Mesenchymal stem cell (in vitro differentiated cells and primary cell): ENCODE measurements around the gene DACH2.

Experiments
- DNase-seq: peaks from one replicate; pipeline ENCODE4 v3.0.0-alpha.2; 2013
- H2AFZ ChIP-seq: one replicate; pipeline ENCODE4 v1.6.1; 2013; ENCODE audit warnings: low read depth, mild to moderate bottlenecking, control low read depth, inconsistent platforms, low read length, moderate library complexity
- H2AK5ac ChIP-seq: 2 replicates; pipeline ENCODE4 v1.6.1; 2013; ENCODE audit warnings: low read length, moderate library complexity, mild to moderate bottlenecking, inconsistent platforms; ENCODE audit not compliant: severe bottlenecking
- H2BK120ac ChIP-seq: one replicate; pipeline ENCODE4 v1.6.1; 2013; ENCODE audit warnings: low read depth, mild to moderate bottlenecking, inconsistent platforms, low read length, moderate library complexity
- H2BK12ac ChIP-seq, 2 experiments: one replicate each; pipeline ENCODE4 v1.6.1; 2013; ENCODE audit warnings: inconsistent platforms in 2 of 2, low read length in 2 of 2, mild to moderate bottlenecking in 2 of 2, moderate library complexity in 2 of 2, control low read depth in 1 of 2
- H2BK15ac ChIP-seq: one replicate; pipeline ENCODE4 v1.6.1; 2013; ENCODE audit warnings: mild to moderate bottlenecking, low read depth, inconsistent platforms; ENCODE audit not compliant: poor library complexity, severe bottlenecking
- H2BK5ac ChIP-seq: 2 replicates; pipeline ENCODE4 v1.6.1; 2013; ENCODE audit warnings: low read depth, mild to moderate bottlenecking, low read length, control low read depth, inconsistent platforms; ENCODE audit not compliant: poor library complexity, severe bottlenecking
- H3K14ac ChIP-seq, 2 experiments: one replicate each; pipeline ENCODE4 v1.6.1; 2013; ENCODE audit warnings: inconsistent platforms in 2 of 2, low read length in 2 of 2, control low read depth in 1 of 2, mild to moderate bottlenecking in 1 of 2, moderate library complexity in 1 of 2
- H3K18ac ChIP-seq, 2 experiments: one replicate each; pipeline ENCODE4 v1.6.1; 2013; ENCODE audit warnings: inconsistent platforms in 2 of 2, low read length in 2 of 2, control low read depth in 1 of 2, low read depth in 1 of 2, mild to moderate bottlenecking in 1 of 2
- H3K23ac ChIP-seq, 2 experiments: one replicate each; pipeline ENCODE4 v1.6.1; 2013; ENCODE audit warnings: inconsistent platforms in 2 of 2, low read length in 2 of 2, mild to moderate bottlenecking in 2 of 2, moderate library complexity in 2 of 2, control low read depth in 1 of 2
- H3K27ac ChIP-seq: 2 replicates; pipeline ENCODE4 v1.5.1; 2013; ENCODE audit warnings: mild to moderate bottlenecking, moderate library complexity, low read length, control low read depth, inconsistent platforms; ENCODE audit not compliant: poor library complexity, severe bottlenecking
- H3K27me3 ChIP-seq, 2 experiments: 2 replicates each; pipeline versions ENCODE4 v1.6.1 to v1.7.0; 2013; ENCODE audit warnings: low read length in 2 of 2, mild to moderate bottlenecking in 2 of 2, moderate library complexity in 2 of 2, control low read depth in 1 of 2, inconsistent platforms in 1 of 2; ENCODE audit not compliant: control insufficient read depth in 1 of 2, insufficient read depth in 1 of 2
- H3K36me3 ChIP-seq, 2 experiments: 2 replicates each; pipeline versions ENCODE4 v1.6.1 to v1.7.0; 2013; ENCODE audit warnings: low read length in 2 of 2, control low read depth in 1 of 2, inconsistent platforms in 1 of 2, low read depth in 1 of 2, mild to moderate bottlenecking in 1 of 2; ENCODE audit not compliant: insufficient read depth in 2 of 2, control insufficient read depth in 1 of 2
- H3K4ac ChIP-seq, 2 experiments: one replicate each; pipeline ENCODE4 v1.6.1; 2013; ENCODE audit warnings: inconsistent platforms in 2 of 2, low read length in 2 of 2, mild to moderate bottlenecking in 2 of 2, moderate library complexity in 2 of 2, control low read depth in 1 of 2, low read depth in 1 of 2
- H3K4me1 ChIP-seq: 2 replicates; pipeline ENCODE4 v1.6.1; 2013; ENCODE audit warnings: low read depth, low read length, control low read depth; ENCODE audit not compliant: control insufficient read depth, insufficient read depth
- H3K4me2 ChIP-seq: 2 replicates; pipeline ENCODE4 v1.6.1; 2013; ENCODE audit warnings: low read length, mild to moderate bottlenecking, inconsistent platforms; ENCODE audit not compliant: poor library complexity, severe bottlenecking
- H3K4me3 ChIP-seq, 2 experiments: 2 replicates each; pipeline versions ENCODE4 v1.5.1 to v1.7.0; 2013; ENCODE audit warnings: low read length in 2 of 2, mild to moderate bottlenecking in 2 of 2, control low read depth in 1 of 2, low read depth in 1 of 2; ENCODE audit not compliant: insufficient read depth in 1 of 2
- H3K79me1 ChIP-seq: replicated peaks from 2 replicates; pipeline ENCODE4 v1.6.1; 2013; ENCODE audit warnings: mild to moderate bottlenecking, control low read depth, low read length, inconsistent platforms; ENCODE audit not compliant: poor library complexity, severe bottlenecking
- H3K9ac ChIP-seq: 2 replicates; pipeline ENCODE4 v1.7.0; 2013; ENCODE audit warnings: mild to moderate bottlenecking, low read length, moderate library complexity
- H3K9me3 ChIP-seq: 2 replicates; pipeline ENCODE4 v1.7.0; 2013; ENCODE audit warnings: mild to moderate bottlenecking, low read length; ENCODE audit not compliant: control insufficient read depth
- H4K8ac ChIP-seq: one replicate; pipeline ENCODE4 v1.6.1; 2013; ENCODE audit warnings: inconsistent platforms, mild to moderate bottlenecking, low read length, moderate library complexity
- H4K91ac ChIP-seq: one replicate; pipeline ENCODE4 v1.6.1; 2013; ENCODE audit warnings: mild to moderate bottlenecking, low read length, inconsistent platforms
- WGBS: methylation state at CpG from one replicate; pipeline ENCODE4 v1.1.7; 2013; ENCODE audit warnings: mixed read lengths; 5-methylcytosine and 5-hydroxymethylcytosine counted together

The DACH2 gene

GRCh38 chrX:86714441-86714840, 566.2 kb downstream of the DACH2 start:
- H2BK15ac ChIP-seq = no peak overlapping the region
- H3K4ac ChIP-seq = no peak overlapping the region
- no peak for DNase-seq
- no peaks in the 10 kb centered on the region for H3K79me1 ChIP-seq
- no peaks in the 10 kb centered on the region for H3K4me1 ChIP-seq
- no peak overlapping the region for H3K23ac ChIP-seq
- no peaks in the 10 kb centered on the region for H3K27me3 ChIP-seq
- H3K36me3 ChIP-seq = no peaks in the 10 kb centered on the region
- H3K14ac ChIP-seq = no peak overlapping the region
- H3K4me2 ChIP-seq = no peak overlapping the region
- no peaks in the 10 kb centered on the region for H3K9me3 ChIP-seq
- no peak overlapping the region for H3K4me3 ChIP-seq
- no peak overlapping the region for H2BK12ac ChIP-seq
- H2AFZ ChIP-seq = no peak overlapping the region
- no CpG with 5 or more reads among the region's 1 CpG for whole genome bisulfite sequencing
- H2BK5ac ChIP-seq = no peak overlapping the region
- no peak overlapping the region for H3K27ac ChIP-seq
- no peak overlapping the region for H2BK120ac ChIP-seq
- no peak overlapping the region for H4K8ac ChIP-seq
- H2AK5ac ChIP-seq = no peak overlapping the region
- H4K91ac ChIP-seq = no peak overlapping the region
- no peak overlapping the region for H3K18ac ChIP-seq
- H3K9ac ChIP-seq = no peak overlapping the region

GRCh38 chrX:86724277-86724676, 576.0 kb downstream of the DACH2 start:
- Histone ChIP-seq H3K4me2 (no peak overlapping the region), H2AFZ (no peak overlapping the region), H3K23ac (no peak overlapping the region), H3K9me3 (peaks cover 3% of the 10 kb centered on the region), H3K18ac (no peak overlapping the region), H3K4me1 (no peaks in the 10 kb centered on the region), H3K4me3 (no peak overlapping the region), H2BK12ac (no peak overlapping the region), H4K91ac (no peak overlapping the region), H2BK5ac (no peak overlapping the region), H3K36me3 (no peaks in the 10 kb centered on the region), H2BK15ac (no peak overlapping the region), H3K9ac (no peak overlapping the region), H3K79me1 (no peaks in the 10 kb centered on the region), H3K27ac (no peak overlapping the region), H4K8ac (no peak overlapping the region), H2BK120ac (no peak overlapping the region), H3K27me3 (no peaks in the 10 kb centered on the region), H2AK5ac (no peak overlapping the region), H3K4ac (no peak overlapping the region), H3K14ac (no peak overlapping the region)
- no CpG with 5 or more reads among the region's 3 CpGs for WGBS
- no peak for DNase-seq

GRCh38 chrX:86747091-86747490, 598.8 kb downstream of the DACH2 start:
- H3K79me1 ChIP-seq = no peaks in the 10 kb centered on the region
- no peak overlapping the region for H4K8ac ChIP-seq
- no peak overlapping the region for H3K23ac ChIP-seq
- H3K4me1 ChIP-seq = no peaks in the 10 kb centered on the region
- no peak for DNase-seq
- no peak overlapping the region for H2BK120ac ChIP-seq
- no peak overlapping the region for H2BK5ac ChIP-seq
- H3K4ac ChIP-seq = no peak overlapping the region
- peaks cover 4% of the 10 kb centered on the region for H3K9me3 ChIP-seq
- no peaks in the 10 kb centered on the region for H3K27me3 ChIP-seq
- no peak overlapping the region for H2AFZ ChIP-seq
- no peak overlapping the region for H3K27ac ChIP-seq
- H3K14ac ChIP-seq = no peak overlapping the region
- no peak overlapping the region for H2AK5ac ChIP-seq
- no peak overlapping the region for H2BK15ac ChIP-seq
- H2BK12ac ChIP-seq = no peak overlapping the region
- no peak overlapping the region for H3K18ac ChIP-seq
- no peak overlapping the region for H3K4me2 ChIP-seq
- H3K9ac ChIP-seq = no peak overlapping the region
- no peak overlapping the region for H3K4me3 ChIP-seq
- H3K36me3 ChIP-seq = no peaks in the 10 kb centered on the region
- 56% methylated on average over 1 of the region's 3 CpGs for WGBS
- H4K91ac ChIP-seq = no peak overlapping the region

GRCh38 chrX:86805241-86805640, 657.0 kb downstream of the DACH2 start:
- H3K4ac ChIP-seq = no peak overlapping the region
- no peaks in the 10 kb centered on the region for H3K27me3 ChIP-seq
- H3K4me3 ChIP-seq = no peak overlapping the region
- no peaks in the 10 kb centered on the region for H3K79me1 ChIP-seq
- no peak overlapping the region for H4K91ac ChIP-seq
- H3K14ac ChIP-seq = no peak overlapping the region
- H3K27ac ChIP-seq = no peak overlapping the region
- no peak for DNase-seq
- H3K9me3 ChIP-seq = peaks cover 19% of the 10 kb centered on the region
- no peak overlapping the region for H2BK5ac ChIP-seq
- H2BK15ac ChIP-seq = no peak overlapping the region
- no peak overlapping the region for H3K23ac ChIP-seq
- no peak overlapping the region for H2BK120ac ChIP-seq
- H2BK12ac ChIP-seq = no peak overlapping the region
- no peak overlapping the region for H4K8ac ChIP-seq
- no peak overlapping the region for H2AK5ac ChIP-seq
- H3K4me2 ChIP-seq = no peak overlapping the region
- H2AFZ ChIP-seq = no peak overlapping the region
- no peak overlapping the region for H3K18ac ChIP-seq
- no peak overlapping the region for H3K9ac ChIP-seq
- no peaks in the 10 kb centered on the region for H3K36me3 ChIP-seq
- 73% methylated on average over 2 of the region's 2 CpGs for WGBS
- no peaks in the 10 kb centered on the region for H3K4me1 ChIP-seq
